Activated T-cell treated with anti-CD3 and anti-CD28 coated beads, Interleukin-2, amount 50 U/mL, for 72 hours (primary cell): Measurements from ENCODE around the gene SLC37A3. TPM values are rescaled to one million over a fixed set of nuclear protein-coding genes. Genes with fewer than 3 reads are reported as not detected.
"Not testable (repeated sequence)": the region's sequence is repeated elsewhere in the genome, so short reads cannot be mapped to it uniquely, and the experiment has no call there.

Source experiments
- ATAC-seq, 2 donors: fragments of 150-1000 bp; cut with Tn5 transposase; replicated peaks in 1 of 2; 2 replicates each; pipeline ENCODE4 v1.10.0; 2021; ENCODE audit warnings: moderate library complexity in 2 of 2, mild to moderate bottlenecking in 1 of 2
- DNase-seq, 2 donors: peaks; one replicate each; pipeline ENCODE4 v3.0.0; 2021 to 2022; ENCODE audit warnings: mixed read lengths in 1 of 2
- H3K27ac Mint-ChIP-seq: one replicate; pipeline ENCODE4 v1.8.0; 2022; ENCODE audit warnings: mild to moderate bottlenecking, moderate library complexity, mixed read lengths
- H3K27me3 Mint-ChIP-seq: one replicate; pipeline ENCODE4 v1.8.0; 2022; ENCODE audit warnings: low read depth, mixed read lengths
- H3K36me3 Mint-ChIP-seq, 2 donors: one replicate each; pipeline ENCODE4 v1.8.0; 2022; ENCODE audit warnings: mixed read lengths in 2 of 2, mild to moderate bottlenecking in 1 of 2; ENCODE audit not compliant: insufficient read depth in 2 of 2
- H3K4me1 Mint-ChIP-seq: one replicate; pipeline ENCODE4 v1.8.0; 2022; ENCODE audit warnings: low read depth, mixed read lengths
- H3K4me3 Mint-ChIP-seq, 2 donors: one replicate each; pipeline ENCODE4 v1.8.0; 2022; ENCODE audit warnings: mild to moderate bottlenecking in 2 of 2, mixed read lengths in 2 of 2, moderate library complexity in 2 of 2
- H3K9me3 Mint-ChIP-seq, 2 donors: one replicate each; pipeline ENCODE4 v1.8.0; 2022; ENCODE audit warnings: mixed read lengths in 2 of 2
- total RNA-seq, 2 donors: library from RNA; stranded (reverse); gene quantifications; one replicate each; pipeline ENCODE4 v1.2.3, GENCODE V29; 2022

SLC37A3 gene
- total RNA-seq, 2 donors from 2014 or later = 54.0 to 77.7 TPM

DNA sequence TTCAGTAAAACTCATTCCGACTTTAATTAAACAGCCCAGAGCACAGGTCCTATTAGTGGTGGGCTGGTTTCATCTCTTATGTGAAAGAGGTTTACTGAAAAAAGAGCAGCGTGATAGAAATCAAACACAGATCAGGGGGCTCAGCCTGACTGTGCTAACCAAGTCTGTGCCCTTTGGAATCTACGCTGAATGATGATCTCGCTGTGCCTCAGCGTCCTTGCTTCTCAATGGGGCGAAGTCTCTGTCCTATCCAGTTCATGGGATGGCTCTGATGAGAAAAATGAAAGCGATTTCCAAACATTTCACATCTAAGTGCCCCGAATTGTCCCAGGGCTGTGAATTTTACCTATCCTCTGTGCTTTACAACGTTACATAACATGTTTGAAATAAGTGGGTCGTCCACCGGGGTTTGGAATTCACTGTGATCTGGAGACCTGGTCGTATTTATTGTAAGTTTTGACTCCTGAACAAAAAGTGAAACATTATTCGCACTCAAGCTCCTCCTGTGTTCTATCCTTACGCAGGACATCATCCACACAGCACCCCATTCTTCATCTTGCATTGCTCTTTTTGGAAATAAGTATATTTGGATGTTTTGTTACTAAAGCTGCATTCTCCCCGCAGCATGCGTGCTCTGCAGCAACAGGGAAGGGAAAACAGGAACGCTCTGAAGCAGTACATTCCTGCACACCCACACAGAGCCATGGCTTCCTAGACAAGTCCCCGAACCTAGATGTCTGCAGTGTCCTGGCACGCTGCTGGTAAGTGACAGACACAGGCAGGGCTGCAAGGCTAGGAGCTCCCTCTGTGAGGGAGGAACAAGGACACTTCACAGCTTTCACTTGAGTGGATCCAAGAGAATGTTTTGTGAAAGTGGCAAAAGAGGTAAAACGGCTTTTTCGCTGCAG, 83.5 kb downstream of the SLC37A3 start:
- no peak for ATAC-seq
- peaks cover 17 to 19% of the 10 kb centered on the region in 2 donors for H3K36me3 Mint-ChIP-seq
- H3K4me3 Mint-ChIP-seq = no peak overlapping the region
- no peaks in the 10 kb centered on the region for H3K27me3 Mint-ChIP-seq
- peaks cover 28% of the 10 kb centered on the region for H3K4me1 Mint-ChIP-seq
- no peak overlapping the region for H3K27ac Mint-ChIP-seq
- DNase-seq = no peak
- H3K9me3 Mint-ChIP-seq = peaks cover 3% of the 10 kb centered on the region in 2 donors

DNA sequence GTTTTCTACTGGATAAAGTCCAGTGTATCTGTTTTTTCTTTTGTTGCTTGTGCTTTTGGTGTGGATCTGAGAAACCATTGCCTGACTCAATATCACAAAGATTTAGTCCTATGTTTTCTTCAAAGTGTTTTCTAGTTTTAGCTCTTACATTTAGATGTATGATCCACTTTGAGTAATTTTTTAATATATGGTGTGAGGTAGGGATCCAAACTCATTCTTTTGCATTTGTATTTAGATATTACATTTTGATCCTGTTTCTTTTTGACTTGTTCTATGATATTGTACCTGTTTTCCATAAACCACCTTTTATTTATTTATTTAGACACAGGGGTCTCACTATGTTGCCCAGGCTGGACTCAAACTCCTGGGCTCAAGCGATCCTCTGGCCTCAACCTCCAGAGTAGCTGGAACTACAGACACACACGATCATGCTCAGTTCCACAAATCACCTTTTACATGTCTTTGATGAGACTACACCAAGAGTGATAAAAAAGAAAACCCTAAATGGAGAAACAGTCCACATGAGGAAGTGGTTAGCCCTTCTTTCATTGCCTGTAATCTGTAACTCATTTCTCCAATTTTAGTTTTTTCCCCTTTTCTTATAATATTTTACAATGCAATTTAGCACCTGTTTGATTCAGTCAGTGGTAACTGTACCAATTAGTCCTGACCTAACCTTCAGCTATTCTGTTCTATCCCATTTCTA, 86.0 kb downstream of the SLC37A3 start:
- Mint-ChIP-seq H3K9me3 (peaks cover 3% of the 10 kb centered on the region in 2 donors), H3K27ac (peak overlapping the region; percentile 63), H3K27me3 (no peaks in the 10 kb centered on the region), H3K4me1 (peaks cover 12% of the 10 kb centered on the region), H3K36me3 (peaks cover 9 to 13% of the 10 kb centered on the region in 2 donors), H3K4me3 (no peak overlapping the region)
- no peak for DNase-seq
- no peak for ATAC-seq

DNA sequence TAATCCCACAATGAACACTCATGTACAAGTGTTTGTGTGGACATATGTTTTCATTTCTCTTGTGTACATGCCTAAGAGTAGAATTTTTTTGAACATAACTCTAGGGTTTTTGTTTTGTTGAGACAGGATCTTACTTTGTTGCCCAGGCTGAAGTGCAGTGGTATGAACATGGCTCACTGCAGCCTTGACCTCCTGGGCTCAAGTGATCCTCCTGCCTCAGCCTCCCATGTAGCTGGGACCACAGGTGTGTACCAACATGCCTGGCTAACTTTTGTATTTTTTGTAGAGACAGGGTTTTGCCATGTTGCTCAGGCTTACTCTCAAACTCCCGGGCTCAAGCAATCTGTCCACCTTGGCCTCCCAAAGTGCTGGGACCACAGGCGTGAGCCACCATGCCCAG, 87.2 kb downstream of the SLC37A3 start:
- not testable (repeated sequence) for H3K27me3 Mint-ChIP-seq, H3K27ac Mint-ChIP-seq, H3K4me1 Mint-ChIP-seq, ATAC-seq, H3K9me3 Mint-ChIP-seq, H3K4me3 Mint-ChIP-seq, DNase-seq
- H3K36me3 Mint-ChIP-seq = peaks cover 9 to 13% of the 10 kb centered on the region in 2 donors

DNA sequence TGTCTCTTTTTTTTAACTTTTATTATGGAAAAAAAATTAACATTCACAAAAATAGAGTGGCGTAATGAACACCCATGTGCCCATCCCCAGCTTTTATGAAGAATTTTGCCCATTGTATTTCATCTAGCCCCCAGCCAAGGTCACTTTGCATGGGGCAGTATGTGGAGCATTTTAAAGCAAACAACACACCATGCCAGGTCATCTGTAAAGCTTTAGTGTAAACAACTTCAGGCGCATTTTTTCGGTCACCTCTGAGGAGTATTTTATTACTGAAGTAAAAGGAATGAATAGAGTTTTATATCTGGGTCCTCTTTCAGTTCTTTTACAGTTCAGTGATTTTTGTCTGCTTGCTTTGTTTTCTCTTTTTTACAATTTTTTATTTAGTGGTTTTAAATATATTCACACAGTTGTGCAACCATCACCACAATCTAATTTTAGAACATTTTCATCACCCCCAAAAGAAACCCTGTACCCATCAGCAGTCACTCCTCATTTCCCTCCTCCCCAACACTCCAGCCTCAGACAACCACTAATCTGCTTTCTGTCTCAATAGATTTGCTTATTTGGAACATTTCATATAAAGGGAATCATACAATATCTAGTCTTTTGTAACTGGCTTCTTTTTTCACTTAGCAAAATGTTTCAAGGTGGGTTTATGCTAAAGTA, 87.9 kb downstream of the SLC37A3 start:
- no peak overlapping the region for H3K4me3 Mint-ChIP-seq
- H3K27me3 Mint-ChIP-seq = no peaks in the 10 kb centered on the region
- no peak overlapping the region for H3K27ac Mint-ChIP-seq
- no peak for DNase-seq
- peaks cover 9 to 13% of the 10 kb centered on the region in 2 donors for H3K36me3 Mint-ChIP-seq
- H3K9me3 Mint-ChIP-seq = peaks cover 3% of the 10 kb centered on the region in 2 donors
- no peaks in the 10 kb centered on the region for H3K4me1 Mint-ChIP-seq
- ATAC-seq = no peak

DNA sequence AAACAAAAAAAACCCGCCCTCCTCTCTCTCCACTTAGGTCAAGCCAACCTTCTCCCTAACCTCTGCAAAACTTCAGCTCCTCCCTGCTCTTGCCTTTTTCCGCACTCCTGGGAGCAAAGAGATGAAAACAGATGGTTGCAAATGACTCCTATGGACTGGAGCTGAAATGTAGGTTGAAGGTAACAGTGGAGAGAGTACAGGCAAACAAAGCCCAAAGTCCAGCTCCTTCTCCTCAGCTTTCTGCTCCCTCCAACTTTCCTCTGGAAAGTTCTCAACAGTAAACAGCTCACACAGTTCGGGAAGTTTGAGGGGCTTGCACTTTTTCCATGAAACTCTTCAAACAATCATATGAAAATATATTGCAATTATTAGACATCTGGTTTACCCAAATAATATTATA, 90.3 kb downstream of the SLC37A3 start:
- DNase-seq (no peak), ATAC-seq (no peak)
- no peak overlapping the region for H3K27ac Mint-ChIP-seq
- H3K4me3 Mint-ChIP-seq = no peak overlapping the region
- H3K36me3 Mint-ChIP-seq = peaks cover 9 to 12% of the 10 kb centered on the region in 2 donors
- no peaks in the 10 kb centered on the region for H3K27me3 Mint-ChIP-seq
- H3K9me3 Mint-ChIP-seq = peaks cover 3% of the 10 kb centered on the region in 2 donors
- peaks cover 14% of the 10 kb centered on the region for H3K4me1 Mint-ChIP-seq

DNA sequence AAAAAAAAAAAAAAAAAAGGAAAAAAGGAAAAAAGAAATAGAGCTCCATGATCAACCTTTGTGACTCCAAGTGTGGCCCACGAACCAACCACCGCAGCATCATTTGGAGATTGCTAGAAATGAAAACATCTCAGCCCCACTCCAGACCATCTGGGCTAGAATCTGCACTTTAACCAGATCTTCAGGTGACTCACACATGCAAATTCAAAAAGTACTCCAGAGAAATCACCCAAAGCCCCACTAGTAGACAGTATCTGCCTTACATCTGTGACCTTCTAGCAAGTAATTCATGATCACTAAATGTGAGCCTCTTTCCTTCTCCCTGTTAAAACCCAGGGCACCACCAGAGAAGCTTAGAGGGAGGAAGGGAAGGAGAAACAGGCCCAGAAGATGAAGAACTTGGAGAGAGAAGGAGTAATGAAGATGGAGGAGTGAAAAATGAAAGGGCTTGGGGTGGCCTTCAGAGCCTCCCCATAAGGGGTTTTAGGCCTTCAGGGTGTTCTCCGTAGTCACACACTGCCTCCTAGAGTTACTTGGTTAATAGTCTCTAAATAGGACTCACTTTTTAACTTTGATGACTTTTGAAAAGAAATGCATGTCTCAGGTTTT, 94.0 kb downstream of the SLC37A3 start:
- no peaks in the 10 kb centered on the region for H3K9me3 Mint-ChIP-seq
- DNase-seq (peak; percentile 45 to 52), ATAC-seq (peak; percentile 96 to 97)
- H3K27ac Mint-ChIP-seq = peak overlapping the region; percentile 74
- peaks cover 14% of the 10 kb centered on the region for H3K4me1 Mint-ChIP-seq
- peak overlapping the region; percentile 63 to 74 for H3K4me3 Mint-ChIP-seq
- H3K36me3 Mint-ChIP-seq = no peaks in the 10 kb centered on the region
- H3K27me3 Mint-ChIP-seq = no peaks in the 10 kb centered on the region

DNA sequence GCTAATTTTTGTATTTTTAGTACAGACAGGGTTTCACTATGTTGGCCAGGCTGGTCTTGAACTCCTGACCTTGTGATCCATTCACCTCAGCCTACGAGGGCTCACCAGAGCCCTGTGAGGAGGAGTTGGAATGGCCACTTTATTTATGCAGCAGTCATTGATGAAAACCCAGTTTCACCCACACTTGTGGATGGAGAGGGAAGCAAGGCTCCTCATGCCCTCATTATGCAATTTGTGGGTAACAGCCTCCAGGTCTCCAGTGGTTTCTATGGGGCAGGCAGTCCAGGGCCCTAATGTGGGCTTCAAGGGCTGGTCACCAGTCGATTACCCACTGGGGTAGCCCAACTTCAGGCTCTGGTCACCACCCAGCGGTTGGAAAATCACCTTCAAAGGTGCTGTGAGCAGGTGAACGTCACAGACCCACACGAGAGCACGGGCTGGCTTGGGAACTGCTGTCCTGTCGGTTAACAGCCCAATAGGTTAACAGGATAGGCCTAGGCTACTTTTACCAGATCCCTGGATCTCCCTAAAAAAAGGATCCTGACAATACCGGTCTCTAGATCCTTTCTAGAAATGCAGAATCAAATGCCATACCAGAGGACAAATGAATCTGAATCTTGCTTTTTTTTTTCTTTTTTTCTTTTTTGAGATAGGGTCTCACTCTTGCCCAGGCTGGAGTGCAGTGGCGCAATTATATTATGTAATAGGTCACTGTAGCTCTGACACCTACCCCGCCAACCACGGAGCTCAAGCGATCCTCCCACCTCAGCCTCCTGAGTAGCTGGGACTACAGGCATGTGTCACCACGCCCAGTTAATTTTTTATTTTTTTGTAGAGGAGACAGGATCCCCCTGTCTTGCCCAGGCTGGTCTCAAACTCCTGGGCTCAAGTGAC, 97.8 kb downstream of the SLC37A3 start:
- Mint-ChIP-seq H3K4me3 (no peak overlapping the region), H3K27me3 (no peaks in the 10 kb centered on the region), H3K4me1 (peaks cover 14% of the 10 kb centered on the region), H3K9me3 (no peaks in the 10 kb centered on the region), H3K27ac (no peak overlapping the region), H3K36me3 (no peaks in the 10 kb centered on the region)
- ATAC-seq (no peak), DNase-seq (no peak)

DNA sequence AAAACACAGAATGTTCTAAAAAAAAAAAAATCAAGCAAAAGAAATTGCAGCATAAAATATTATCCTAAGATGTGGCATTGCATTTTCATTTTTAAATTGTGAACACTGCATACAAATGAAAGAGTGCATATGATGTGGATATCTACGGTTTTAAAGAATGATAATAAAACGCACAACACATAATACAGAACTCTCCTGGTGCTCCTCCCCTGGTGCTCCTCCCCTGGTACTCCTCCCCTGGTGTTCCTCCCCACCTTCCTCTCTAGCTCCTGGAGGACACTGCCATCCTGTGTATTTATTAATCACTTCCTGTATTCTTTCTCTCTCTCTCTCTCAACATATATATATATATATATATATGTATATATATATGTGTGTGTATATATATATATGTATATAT, 100.1 kb downstream of the SLC37A3 start:
- Mint-ChIP-seq H3K27me3 (no peaks in the 10 kb centered on the region), H3K36me3 (no peaks in the 10 kb centered on the region), H3K27ac (no peak overlapping the region), H3K9me3 (no peaks in the 10 kb centered on the region), H3K4me3 (no peak overlapping the region), H3K4me1 (no peaks in the 10 kb centered on the region)
- ATAC-seq = no peak
- no peak for DNase-seq

DNA sequence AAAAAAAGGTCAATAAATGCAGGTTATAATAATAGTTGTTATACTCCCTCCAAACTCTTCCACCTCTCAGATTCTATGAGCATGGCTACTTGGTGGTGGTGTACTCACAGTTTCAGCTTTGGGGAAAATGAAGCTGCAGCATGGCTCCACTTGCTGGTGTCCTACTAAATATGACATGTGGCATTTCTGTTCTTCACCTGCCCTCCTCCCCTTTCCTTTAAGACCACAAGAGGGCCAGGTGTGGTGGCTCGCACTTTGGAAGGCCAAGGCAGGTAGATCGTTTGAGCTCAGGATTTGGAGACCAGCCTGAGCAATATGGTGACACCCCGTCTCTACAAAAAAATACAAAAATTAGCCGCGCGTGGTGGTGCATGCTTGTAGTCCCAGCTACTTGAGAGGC, 101.1 kb downstream of the SLC37A3 start:
- no peaks in the 10 kb centered on the region for H3K27me3 Mint-ChIP-seq
- H3K36me3 Mint-ChIP-seq = no peaks in the 10 kb centered on the region
- H3K9me3 Mint-ChIP-seq = no peaks in the 10 kb centered on the region
- no peak for ATAC-seq
- no peak for DNase-seq
- no peaks in the 10 kb centered on the region for H3K4me1 Mint-ChIP-seq
- no peak overlapping the region for H3K4me3 Mint-ChIP-seq
- no peak overlapping the region for H3K27ac Mint-ChIP-seq

DNA sequence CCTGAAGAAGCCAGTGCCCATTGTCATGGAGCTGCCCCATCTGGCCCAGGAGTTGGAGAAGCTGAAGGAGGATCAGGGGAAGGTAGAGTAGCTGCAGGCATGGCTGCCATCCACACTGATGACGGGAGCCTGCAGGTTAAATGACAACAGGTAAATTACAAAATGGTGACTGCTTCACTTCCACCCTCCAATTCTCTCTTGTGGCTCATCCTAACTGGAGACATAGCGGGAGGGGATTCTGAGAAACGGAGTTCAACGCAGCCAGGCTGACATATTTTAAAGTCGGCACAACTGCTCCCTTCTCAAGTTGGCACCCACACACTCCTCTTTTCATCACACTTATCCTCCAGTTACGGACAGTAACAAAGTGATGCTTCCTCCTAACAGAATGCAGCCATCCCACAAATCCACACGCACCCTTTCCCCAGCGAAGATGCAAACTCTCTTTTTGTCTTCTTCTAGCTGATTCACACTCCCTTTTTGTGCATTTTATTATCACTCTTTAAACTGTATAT, 103.0 kb downstream of the SLC37A3 start:
- H3K9me3 Mint-ChIP-seq = no peaks in the 10 kb centered on the region
- no peaks in the 10 kb centered on the region for H3K4me1 Mint-ChIP-seq
- H3K4me3 Mint-ChIP-seq = no peak overlapping the region
- ATAC-seq = no peak
- no peaks in the 10 kb centered on the region for H3K36me3 Mint-ChIP-seq
- no peak for DNase-seq
- no peaks in the 10 kb centered on the region for H3K27me3 Mint-ChIP-seq
- no peak overlapping the region for H3K27ac Mint-ChIP-seq

DNA sequence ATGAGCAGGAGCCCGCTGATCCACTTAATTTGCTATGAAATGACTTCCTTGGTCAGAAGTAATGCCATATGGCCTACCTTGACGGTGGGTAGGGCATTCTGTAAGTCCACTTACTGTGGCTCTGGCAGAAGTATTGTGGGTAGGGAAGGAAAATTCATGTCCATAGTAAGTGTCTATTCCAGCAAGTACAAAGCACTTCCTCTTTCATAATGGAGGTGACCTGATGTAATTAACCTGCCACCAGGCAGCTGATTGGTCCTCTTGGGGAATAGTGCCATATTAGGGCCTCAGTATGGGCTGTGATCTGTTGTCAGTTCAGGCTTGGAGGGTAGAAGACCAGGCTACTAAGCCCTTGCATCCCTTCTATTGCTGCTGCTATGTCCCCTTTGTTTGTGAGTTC, 103.9 kb downstream of the SLC37A3 start:
- Mint-ChIP-seq H3K36me3 (no peaks in the 10 kb centered on the region), H3K4me3 (no peak overlapping the region), H3K27ac (no peak overlapping the region), H3K9me3 (no peaks in the 10 kb centered on the region), H3K4me1 (no peaks in the 10 kb centered on the region), H3K27me3 (no peaks in the 10 kb centered on the region)
- ATAC-seq (no peak), DNase-seq (no peak)

DNA sequence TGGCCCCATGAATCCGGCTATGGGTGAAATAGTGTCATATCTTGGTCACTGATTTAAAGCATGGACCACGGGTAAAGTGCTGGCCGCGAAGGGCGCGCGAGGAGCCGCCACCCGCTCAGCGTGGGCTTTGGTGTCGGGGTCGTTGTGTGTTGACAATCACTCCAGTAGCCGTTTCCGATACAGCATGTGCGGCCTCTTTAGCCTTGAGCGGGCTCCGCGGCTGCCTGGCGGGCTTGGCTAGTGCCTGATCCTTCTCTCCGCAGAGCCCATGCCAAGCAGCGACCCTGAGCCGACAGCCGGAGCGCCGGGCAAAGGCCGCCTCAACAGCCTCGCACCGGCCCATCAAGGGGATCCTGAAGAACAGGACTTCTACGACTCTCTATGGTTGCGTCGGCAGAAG, 105.9 kb downstream of the SLC37A3 start:
- no peaks in the 10 kb centered on the region for H3K27me3 Mint-ChIP-seq
- H3K27ac Mint-ChIP-seq = no peak overlapping the region
- no peaks in the 10 kb centered on the region for H3K36me3 Mint-ChIP-seq
- no peak overlapping the region for H3K4me3 Mint-ChIP-seq
- ATAC-seq (no peak), DNase-seq (no peak)
- H3K9me3 Mint-ChIP-seq = no peaks in the 10 kb centered on the region
- no peaks in the 10 kb centered on the region for H3K4me1 Mint-ChIP-seq
